Measurements from ENCODE around the gene GRID1.

DNA sequence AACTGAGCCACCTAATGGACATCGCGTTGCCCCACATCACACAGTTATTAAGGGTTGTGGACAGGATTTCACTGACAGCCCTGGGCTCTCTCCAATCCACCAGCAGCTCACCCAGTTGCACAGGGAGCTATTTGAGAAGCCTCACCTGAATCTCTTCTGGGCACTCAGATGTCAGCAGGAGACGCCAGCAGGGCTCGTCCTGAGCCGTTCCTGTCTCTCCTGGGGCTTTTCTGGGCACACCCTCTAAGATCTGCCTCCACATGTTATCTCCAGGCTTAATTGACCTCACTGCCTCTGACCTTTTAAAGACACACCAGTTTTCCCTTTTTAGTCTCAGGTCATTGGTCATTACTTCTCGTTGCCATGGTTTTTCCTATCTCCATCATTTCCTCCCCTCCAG is 63.0 kb downstream of the GRID1 start:
- TF ChIP-seq, protein P1, sequence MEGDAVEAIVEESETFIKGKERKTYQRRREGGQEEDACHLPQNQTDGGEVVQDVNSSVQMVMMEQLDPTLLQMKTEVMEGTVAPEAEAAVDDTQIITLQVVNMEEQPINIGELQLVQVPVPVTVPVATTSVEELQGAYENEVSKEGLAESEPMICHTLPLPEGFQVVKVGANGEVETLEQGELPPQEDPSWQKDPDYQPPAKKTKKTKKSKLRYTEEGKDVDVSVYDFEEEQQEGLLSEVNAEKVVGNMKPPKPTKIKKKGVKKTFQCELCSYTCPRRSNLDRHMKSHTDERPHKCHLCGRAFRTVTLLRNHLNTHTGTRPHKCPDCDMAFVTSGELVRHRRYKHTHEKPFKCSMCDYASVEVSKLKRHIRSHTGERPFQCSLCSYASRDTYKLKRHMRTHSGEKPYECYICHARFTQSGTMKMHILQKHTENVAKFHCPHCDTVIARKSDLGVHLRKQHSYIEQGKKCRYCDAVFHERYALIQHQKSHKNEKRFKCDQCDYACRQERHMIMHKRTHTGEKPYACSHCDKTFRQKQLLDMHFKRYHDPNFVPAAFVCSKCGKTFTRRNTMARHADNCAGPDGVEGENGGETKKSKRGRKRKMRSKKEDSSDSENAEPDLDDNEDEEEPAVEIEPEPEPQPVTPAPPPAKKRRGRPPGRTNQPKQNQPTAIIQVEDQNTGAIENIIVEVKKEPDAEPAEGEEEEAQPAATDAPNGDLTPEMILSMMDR (optimal IDR thresholded peaks at IDR 0.05 in 1 of 3, IDR thresholded peaks at IDR 0.05 in 1 of 3, conservative IDR thresholded peaks at IDR 0.05 in 1 of 3; ENCODE audit: extremely low read depth in 1 of 3, insufficient read depth in 2 of 3, low read length in 3 of 3), result no peak
- no peak for TF ChIP-seq EZH2 (IDR thresholded peaks at IDR 0.05; ENCODE audit: low read length)
